ENCODE results near the gene RAP1A. TPM values are rescaled to one million over a fixed set of nuclear protein-coding genes. Genes with fewer than 3 reads are reported as not detected.
"Not testable (repeated sequence)": the region's sequence is repeated elsewhere in the genome, so short reads cannot be mapped to it uniquely, and the experiment has no call there.

Gene RAP1A
- total RNA-seq, 1 experiment from 2014 or later = 37.1 TPM

GRCh38 chr1:111604931-111605330 is 14.7 kb upstream of the RAP1A start:
- DNase-seq (ENCODE audit: low read depth, low spot score) (no peak), ATAC-seq (no peak)
- intact Hi-C loops (cut with micrococcal nuclease; ENCODE audit: unreplicated experiment) = no loop called here
- no peaks in the 10 kb centered on the region for H3K9me3 ChIP-seq (ENCODE audit: control insufficient read depth, insufficient read depth, low read depth, low read length)
- H3K4me1 ChIP-seq (ENCODE audit: control insufficient read depth, insufficient read depth, low read length) = no peaks in the 10 kb centered on the region
- H3K4me3 ChIP-seq (ENCODE audit: low read depth in 2 of 2, low read length in 2 of 2) = no peak overlapping the region
- CTCF ChIA-PET = no interaction called here
- POLR2A ChIA-PET = no interaction called here
- TF ChIP-seq REST (IDR thresholded peaks at IDR 0.05; ENCODE audit: insufficient read depth in 1 of 2, low read depth in 2 of 2, low read length in 1 of 2) (no peak), CTCF (IDR thresholded peaks at IDR 0.05) (no peak), POLR2AphosphoS5 (IDR thresholded peaks at IDR 0.05; ENCODE audit: low read depth, low read length) (no peak)
- no peak overlapping the region for H3K27ac ChIP-seq (ENCODE audit: low read length)
- no peaks in the 10 kb centered on the region for H3K36me3 ChIP-seq (ENCODE audit: control insufficient read depth, insufficient read depth, low read length)
- in situ Hi-C loops (cut with HindIII; ENCODE audit: low pct_unique_long_range_greater_than_20kb, low sequenced_read_pairs) = no loop called here
- BruUV-seq (replicated peaks) = no TSS peak
- H3K27me3 ChIP-seq (ENCODE audit: control insufficient read depth, insufficient read depth, low read length) = no peaks in the 10 kb centered on the region

- BruUV-seq (replicated peaks) = no TSS peak
- no peak overlapping the region for H3K27ac ChIP-seq (ENCODE audit: low read length)
- intact Hi-C loops (cut with micrococcal nuclease; ENCODE audit: unreplicated experiment) = no loop called here
- no peaks in the 10 kb centered on the region for H3K9me3 ChIP-seq (ENCODE audit: control insufficient read depth, insufficient read depth, low read depth, low read length)
- H3K36me3 ChIP-seq (ENCODE audit: control insufficient read depth, insufficient read depth, low read length) = no peaks in the 10 kb centered on the region
- ATAC-seq (no peak), DNase-seq (ENCODE audit: low read depth, low spot score) (no peak)
- no peak overlapping the region for H3K4me3 ChIP-seq (ENCODE audit: low read depth in 2 of 2, low read length in 2 of 2)
- in situ Hi-C loops (cut with HindIII; ENCODE audit: low pct_unique_long_range_greater_than_20kb, low sequenced_read_pairs) = no loop called here
- H3K27me3 ChIP-seq (ENCODE audit: control insufficient read depth, insufficient read depth, low read length) = no peaks in the 10 kb centered on the region
- TF ChIP-seq CTCF (IDR thresholded peaks at IDR 0.05) = no peak
- TF ChIP-seq TCF7L2 (IDR thresholded peaks at IDR 0.05; ENCODE audit: low read depth, low read length) = no peak
- no peak for TF ChIP-seq REST (IDR thresholded peaks at IDR 0.05; ENCODE audit: insufficient read depth in 1 of 2, low read depth in 2 of 2, low read length in 1 of 2)
- TF ChIP-seq SIN3A (IDR thresholded peaks at IDR 0.05; ENCODE audit: borderline replicate concordance, insufficient read depth, low read depth, low read length) = no peak
- no peak for TF ChIP-seq POLR2AphosphoS5 (IDR thresholded peaks at IDR 0.05; ENCODE audit: low read depth, low read length)
- no peaks in the 10 kb centered on the region for H3K4me1 ChIP-seq (ENCODE audit: control insufficient read depth, insufficient read depth, low read length)
- CTCF ChIA-PET = no interaction called here
- POLR2A ChIA-PET = no interaction called here
These were observed 14.0 kb upstream of the RAP1A start for GRCh38 chr1:111605576-111605975.

- POLR2A ChIA-PET; in situ Hi-C loops (cut with HindIII; ENCODE audit: low pct_unique_long_range_greater_than_20kb, low sequenced_read_pairs); H3K9me3 ChIP-seq (ENCODE audit: control insufficient read depth, insufficient read depth, low read depth, low read length); BruUV-seq (replicated peaks); H3K27ac ChIP-seq (ENCODE audit: low read length); H3K27me3 ChIP-seq (ENCODE audit: control insufficient read depth, insufficient read depth, low read length); intact Hi-C loops (cut with micrococcal nuclease; ENCODE audit: unreplicated experiment); CTCF ChIA-PET; ATAC-seq; DNase-seq (ENCODE audit: low read depth, low spot score); H3K4me3 ChIP-seq (ENCODE audit: low read depth in 2 of 2, low read length in 2 of 2); H3K4me1 ChIP-seq (ENCODE audit: control insufficient read depth, insufficient read depth, low read length); H3K36me3 ChIP-seq (ENCODE audit: control insufficient read depth, insufficient read depth, low read length): not testable (repeated sequence)
These were observed 13.0 kb upstream of the RAP1A start for GRCh38 chr1:111606457-111607215.

- intact Hi-C loops (cut with micrococcal nuclease; ENCODE audit: unreplicated experiment); H3K4me3 ChIP-seq (ENCODE audit: low read depth in 2 of 2, low read length in 2 of 2); H3K27me3 ChIP-seq (ENCODE audit: control insufficient read depth, insufficient read depth, low read length); POLR2A ChIA-PET; H3K4me1 ChIP-seq (ENCODE audit: control insufficient read depth, insufficient read depth, low read length); H3K36me3 ChIP-seq (ENCODE audit: control insufficient read depth, insufficient read depth, low read length); CTCF ChIA-PET; BruUV-seq (replicated peaks); H3K9me3 ChIP-seq (ENCODE audit: control insufficient read depth, insufficient read depth, low read depth, low read length); in situ Hi-C loops (cut with HindIII; ENCODE audit: low pct_unique_long_range_greater_than_20kb, low sequenced_read_pairs); ATAC-seq; DNase-seq (ENCODE audit: low read depth, low spot score); H3K27ac ChIP-seq (ENCODE audit: low read length): not testable (repeated sequence)
These were observed 11.1 kb upstream of the RAP1A start for GRCh38 chr1:111608528-111608927.
